GM18519 (cell line): ENCODE data around the gene HAUS8.
"Not testable (repeated sequence)": the region's sequence is repeated elsewhere in the genome, so short reads cannot be mapped to it uniquely, and the experiment has no call there.

Source experiments
- ATAC-seq: cut with Tn5 transposase; IDR thresholded peaks from one replicate; pipeline ENCODE4 v1.9.1; 2021; ENCODE audit warnings: mild to moderate bottlenecking, moderate library complexity; ENCODE audit not compliant: unreplicated experiment, low FRiP score

HAUS8 gene, protein sequence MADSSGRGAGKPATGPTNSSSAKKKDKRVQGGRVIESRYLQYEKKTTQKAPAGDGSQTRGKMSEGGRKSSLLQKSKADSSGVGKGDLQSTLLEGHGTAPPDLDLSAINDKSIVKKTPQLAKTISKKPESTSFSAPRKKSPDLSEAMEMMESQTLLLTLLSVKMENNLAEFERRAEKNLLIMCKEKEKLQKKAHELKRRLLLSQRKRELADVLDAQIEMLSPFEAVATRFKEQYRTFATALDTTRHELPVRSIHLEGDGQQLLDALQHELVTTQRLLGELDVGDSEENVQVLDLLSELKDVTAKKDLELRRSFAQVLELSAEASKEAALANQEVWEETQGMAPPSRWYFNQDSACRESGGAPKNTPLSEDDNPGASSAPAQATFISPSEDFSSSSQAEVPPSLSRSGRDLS

DNA sequence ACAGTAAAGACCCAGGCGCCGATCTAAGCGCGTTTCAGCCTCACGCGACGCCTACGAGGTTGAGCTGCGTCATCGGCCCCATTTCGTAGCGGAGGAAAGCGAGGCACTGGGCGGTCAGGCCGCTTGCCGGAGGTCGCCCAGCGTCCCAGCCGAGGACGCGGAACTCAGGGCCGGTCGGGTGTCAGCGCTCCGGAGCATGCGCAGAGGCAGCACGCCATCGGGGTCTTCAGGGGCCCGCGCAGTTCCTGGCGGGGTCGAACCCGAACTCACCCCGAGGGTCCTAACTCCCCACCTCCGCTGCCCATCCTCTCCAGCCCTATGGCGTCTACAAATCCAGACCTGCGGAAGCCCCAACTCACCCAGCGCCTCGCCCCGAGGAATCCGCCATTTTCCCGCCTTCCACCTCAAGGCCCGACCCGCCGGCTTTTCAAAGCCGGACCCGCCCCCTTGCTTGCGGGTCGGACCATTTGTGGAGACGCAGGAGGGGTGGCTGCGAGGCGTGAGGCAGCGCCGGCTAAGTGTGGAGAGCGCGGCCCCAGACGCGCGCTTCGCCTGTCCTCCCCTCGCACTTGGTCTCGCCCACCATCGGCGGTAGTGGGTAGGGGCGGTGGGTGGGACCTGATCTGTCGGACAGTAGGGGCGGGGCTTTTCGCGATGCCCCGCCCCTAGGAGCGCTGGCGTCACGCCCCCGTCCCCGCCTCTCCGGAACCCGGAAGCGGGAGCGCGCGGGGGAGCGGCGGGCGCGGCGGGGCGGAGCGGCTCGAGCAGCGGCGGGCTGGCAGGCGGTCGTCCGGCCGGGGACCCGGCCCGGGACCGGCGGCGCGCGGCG, at the start of gene HAUS8, which contains the start of gene MYO9B:
HAUS8 (minus strand) TSS at position 418 of the 829 bp plus-strand sequence; CDS start at position 388, 30 bp downstream.
MYO9B (plus strand) TSS at position 743 of the 829 bp plus-strand sequence. CDS start 25,941 bp downstream, outside the sequence.
- ATAC-seq = peak; percentile 82

DNA sequence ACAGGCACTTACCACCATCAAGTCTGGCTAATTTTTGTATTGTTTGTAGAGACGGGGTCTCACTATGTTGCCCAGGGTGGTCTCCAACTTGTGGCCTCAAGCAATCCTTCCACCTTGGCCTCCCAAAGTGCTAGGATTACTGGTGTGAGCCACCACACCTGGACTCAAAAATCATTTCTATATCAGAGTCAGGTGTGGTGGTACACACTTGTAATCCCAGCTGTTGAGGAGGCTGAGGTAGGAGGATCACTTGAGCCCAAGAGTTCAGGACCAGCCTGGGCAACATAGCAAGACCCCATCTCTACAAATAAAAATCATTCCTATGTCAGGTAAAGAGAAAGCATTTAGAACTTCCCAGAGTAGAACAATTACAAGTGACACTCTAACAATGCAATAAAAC, 48.8 kb upstream of the HAUS8 start:
- no peak for ATAC-seq

DNA sequence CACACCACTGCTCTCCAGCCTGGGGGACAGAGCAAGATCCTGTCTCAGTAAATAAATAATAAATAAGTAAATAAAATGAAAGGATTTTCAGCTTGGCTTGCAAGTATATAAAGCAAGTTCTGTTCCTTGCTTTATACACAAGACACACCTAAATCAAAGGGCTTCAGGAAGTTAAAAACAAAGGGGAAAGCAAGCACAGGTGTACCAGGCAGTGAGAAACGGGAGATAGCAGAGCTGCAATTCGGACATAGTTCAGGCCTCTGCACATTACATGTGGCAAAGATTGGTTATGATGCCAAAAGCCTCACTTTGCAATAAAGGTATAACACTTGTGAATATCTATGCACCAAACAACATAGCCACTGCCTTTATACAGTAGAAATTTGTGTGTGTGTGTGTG, 47.8 kb upstream of the HAUS8 start:
- ATAC-seq = no peak

DNA sequence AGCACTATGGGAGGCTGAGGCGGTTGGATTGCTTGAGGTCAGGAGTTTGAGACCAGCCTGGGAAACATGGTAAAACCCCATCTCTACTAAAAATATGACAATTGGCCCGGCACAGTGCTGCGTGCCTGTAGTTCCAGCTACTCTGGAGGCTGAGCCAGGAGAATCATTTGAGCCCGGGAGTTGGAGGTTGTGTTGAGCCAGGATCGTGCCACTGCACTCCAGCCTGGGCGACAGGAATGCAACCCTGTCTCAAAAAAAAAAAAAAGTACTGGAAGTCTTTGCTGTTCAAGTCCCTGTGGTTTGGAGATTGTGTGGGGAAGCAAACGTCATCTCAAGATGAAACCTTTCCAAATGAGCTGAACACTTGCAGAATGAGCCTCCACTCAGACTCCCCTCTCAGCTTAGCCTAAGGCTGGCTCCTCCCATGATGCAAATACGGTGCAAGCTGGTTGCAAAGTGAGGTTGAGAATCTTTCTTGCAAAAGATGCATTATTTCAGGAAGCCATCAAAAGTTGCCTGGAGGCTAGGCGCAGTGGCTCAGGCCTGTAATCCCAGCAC, 46.6 kb upstream of the HAUS8 start:
- ATAC-seq = no peak

DNA sequence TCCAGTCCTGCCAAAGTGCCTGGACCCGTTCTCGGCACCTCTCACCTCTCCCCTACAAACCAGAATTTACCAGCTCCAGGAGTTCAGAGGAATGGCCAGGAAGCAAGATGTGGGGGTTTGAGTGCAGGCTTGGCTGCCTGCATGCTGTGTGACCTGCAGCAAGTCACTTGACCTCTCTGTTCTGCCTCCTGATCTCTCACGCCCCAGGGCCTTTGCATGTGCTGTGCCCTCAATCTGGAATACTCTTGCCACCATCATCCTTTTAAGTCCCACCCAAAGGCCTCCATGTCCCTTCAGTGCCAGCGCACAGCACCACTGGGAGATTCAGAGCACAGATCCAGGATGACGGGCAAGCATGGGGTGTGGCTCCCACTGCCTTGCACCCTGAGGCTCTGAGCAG, 43.7 kb upstream of the HAUS8 start:
- no peak for ATAC-seq

DNA sequence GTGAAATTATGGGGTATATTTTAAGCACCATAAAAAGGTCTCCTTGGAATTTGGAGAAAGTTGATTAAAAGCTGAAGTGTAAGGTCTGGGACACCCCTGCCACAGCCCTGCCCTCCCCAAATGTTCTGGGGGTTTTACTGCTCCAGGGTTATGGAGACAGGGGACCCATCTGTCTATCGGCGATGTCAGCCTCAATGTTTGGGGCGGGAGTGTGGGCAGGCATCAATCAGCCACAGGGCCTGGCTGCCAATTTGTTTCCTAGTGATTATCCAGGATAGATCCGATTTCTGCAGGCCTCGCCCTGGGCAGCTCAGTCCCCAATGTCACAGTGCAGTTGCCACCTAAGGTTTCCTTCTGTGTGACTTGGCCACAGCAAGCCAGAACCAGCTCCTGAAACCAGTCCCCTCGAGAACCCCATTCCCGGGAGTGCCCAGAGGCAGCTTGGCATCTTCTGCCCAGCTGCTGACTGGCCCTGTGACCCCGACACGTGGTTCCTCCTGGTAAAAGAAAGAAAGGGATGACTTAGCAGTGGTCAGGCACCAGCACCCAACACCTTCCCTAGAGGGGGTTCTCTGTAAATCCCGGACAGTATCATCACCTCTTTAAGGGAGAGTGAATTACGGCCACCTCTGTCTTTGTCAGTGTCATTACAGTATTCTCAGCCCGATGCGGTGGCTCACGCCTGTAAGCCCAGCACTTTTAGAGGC, 41.9 kb upstream of the HAUS8 start:
- no peak for ATAC-seq

DNA sequence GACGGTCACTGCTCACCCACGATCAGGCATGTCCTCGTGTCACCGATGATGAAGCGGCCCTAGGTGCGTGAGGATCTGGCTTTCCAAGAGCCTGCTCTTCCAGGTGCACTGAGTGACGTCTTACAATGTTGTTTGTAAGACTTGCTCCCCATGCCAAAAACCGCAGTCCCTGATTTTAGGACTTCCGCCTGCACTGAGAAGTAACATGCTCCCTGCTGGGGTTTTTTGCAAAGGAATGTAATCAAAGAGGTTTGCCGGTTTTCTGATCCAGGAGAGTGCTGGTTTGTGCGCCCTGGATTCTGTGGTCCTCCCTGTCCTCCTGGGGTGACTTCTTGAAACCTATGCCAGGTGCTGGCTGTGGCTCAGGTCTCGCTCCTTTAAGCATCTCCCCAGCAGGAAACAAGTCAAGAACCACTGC, 39.2 kb upstream of the HAUS8 start:
- ATAC-seq = no peak

DNA sequence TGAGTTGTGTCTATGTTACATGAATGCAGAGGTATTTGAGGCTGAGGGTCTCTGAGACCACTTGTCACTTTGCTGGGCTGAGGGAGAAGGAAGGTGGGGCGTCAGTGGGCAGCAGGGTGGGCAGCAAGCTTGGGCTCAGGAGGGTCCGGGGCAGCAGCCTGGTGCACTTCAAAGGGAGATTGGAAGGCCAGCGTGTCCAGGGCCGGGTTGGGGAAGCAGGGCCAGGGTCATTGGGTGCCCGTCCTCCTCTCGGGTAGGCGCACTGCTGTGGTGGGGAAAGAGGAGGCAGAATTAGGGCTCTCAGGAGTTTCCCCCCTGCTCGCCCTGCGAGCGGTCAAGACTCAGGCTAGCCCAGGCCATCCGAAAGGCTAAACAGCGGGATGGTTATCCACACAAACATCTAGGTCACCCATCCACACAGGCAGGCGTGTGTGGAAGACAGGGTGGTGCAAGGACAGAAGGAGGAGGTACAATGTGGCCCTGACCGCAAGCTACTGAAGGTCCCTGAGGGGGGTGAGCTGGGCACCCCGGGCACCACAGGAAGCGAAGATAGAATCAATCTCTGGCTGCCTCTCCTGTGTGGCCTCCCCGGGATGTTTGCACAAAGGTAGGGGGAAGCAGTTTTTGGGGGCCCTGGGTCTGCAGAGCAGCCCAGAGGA, 38.0 kb upstream of the HAUS8 start:
- no peak for ATAC-seq

DNA sequence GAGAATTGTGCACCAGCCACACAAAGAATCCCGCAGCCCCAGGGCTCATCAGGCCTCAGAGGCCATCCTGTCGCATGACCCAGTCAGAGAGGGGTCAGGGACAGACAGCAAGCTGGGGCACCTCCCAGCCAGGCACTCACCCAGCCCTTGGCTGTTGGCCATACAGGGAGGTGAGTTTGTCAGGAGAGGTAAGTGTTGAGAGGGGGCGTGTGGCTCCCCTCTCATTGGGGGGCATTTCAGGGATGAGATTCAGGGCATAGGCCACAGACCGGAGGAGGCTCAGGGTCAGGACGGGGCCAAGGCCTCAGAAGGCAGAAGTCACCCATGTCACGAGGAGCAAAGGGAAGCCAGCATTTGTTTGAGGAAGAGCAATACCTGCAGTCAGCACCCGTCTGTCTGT, 37.4 kb upstream of the HAUS8 start:
- ATAC-seq = no peak

DNA sequence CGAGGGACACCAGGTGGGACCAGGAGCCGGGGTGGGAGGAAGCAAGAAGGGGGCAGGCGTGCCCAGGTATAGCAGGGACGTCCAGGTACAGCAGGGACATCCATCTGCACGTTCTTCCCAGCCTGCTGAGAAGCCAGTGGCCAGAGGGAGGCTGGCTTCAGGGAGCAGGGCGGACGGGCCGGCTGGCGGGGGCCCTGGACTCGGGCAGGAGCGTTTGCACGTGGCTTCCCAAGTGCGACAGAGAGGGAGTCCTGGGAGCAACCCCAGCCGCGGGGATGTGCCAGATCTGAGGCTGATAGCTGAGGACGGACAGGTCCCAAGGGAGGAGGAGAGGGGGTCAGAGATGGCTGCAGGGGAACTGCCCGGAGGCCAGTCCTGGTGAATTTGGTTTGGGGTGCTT, 37.0 kb upstream of the HAUS8 start:
- no peak for ATAC-seq

DNA sequence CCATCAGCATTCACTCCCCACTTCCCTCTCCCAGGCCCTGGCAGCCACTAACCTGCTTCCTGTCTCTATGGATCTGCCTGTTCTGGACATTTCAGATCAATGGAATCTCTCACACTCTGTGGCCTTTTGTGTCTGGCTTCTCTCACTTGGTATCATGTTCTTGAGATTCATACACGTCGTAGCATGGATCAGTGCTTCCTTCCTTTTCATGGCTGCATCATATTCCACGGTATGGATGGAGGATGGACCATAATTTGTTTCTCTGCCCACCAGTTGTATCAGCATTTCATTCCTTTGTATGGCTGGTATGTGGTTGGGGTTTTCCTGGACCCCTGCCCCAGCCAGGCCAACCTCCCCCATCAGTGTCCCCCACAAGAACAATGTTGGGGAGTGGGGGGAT, 36.5 kb upstream of the HAUS8 start:
- ATAC-seq = no peak

DNA sequence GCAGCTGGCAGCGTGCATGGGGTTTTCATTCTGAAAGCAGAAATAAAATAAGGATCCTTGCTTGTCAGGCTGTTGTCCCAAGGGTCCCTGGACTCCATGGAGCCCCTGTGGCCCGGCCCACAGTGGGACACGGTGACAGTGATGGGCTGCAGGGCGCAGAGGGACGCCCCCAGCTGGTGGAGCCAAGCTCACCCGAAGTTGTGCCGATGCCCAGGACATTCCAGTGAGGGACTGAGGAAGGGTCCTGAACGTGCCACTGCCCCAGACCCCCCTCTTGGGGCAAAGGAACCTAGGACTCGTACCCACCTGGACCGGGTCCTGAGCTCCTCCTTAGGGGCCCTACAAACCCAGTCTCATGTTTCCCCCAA, 35.3 kb upstream of the HAUS8 start:
- no peak for ATAC-seq

DNA sequence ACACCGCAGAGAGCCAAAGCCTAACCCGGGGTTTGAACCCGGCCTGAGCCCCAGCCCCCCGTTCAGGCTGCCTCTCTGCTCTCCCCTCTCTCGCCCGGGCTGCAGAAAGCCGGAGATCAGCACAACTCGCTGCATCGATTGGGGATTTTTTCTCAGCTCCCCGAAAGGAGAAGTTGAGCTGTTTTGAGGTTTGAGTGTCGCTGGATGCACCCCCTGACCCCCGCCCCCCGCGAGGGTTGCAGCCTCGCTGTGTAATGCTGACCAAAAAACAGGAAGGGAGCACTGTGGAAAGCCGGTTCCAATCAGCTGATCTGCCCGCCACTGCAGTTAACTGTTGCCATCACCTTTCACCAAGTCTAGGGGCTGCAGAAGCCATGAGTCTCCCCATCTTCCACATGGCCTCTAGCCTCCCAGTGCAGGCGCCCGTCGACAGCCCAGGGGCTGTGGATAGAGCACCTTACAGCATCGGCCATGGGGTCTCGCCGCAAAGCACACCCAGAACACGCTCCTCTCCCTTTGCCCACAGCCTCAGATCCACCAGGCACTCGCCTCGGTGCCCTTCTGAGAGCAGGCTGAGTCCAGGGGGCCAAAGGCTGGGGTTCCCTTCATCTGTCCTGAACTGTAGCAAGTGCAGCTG, 34.8 kb upstream of the HAUS8 start:
- ATAC-seq = no peak

DNA sequence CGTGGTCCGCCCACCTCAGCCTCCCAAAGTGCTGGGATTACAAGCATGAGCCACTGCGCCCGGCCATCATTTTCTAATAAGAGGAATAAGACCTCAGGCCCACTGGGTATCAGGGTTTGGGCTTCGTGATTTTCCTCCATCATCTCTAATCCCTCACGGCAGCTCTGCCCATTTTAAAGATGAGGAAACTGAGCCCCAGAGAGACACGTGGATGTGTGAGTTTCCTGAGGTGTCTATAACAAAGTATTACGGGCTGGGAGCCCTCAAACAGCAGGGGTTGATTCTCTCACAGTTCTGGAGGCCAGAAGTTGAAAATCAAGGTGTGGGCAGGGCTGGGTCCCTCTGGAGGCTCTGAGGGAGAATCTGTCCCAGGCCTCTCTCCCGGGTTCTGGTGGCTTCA, 34.0 kb upstream of the HAUS8 start:
- no peak for ATAC-seq

DNA sequence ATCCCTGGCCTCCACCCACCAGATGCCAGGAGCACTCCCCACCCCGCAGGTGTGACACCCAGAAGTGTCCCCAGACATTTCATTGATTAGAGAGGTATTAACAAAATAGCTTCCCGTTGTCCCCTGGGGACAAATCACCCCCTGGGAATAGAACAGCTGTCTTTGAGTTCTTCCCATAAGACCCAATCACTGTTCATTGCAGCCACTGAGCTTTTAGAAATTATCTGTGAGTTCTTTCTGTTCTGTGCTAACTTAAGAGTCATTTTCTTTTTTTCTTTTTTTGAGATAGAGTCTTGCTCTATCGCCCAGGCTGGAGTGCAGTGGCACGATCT, 33.2 kb upstream of the HAUS8 start:
- no peak for ATAC-seq

DNA sequence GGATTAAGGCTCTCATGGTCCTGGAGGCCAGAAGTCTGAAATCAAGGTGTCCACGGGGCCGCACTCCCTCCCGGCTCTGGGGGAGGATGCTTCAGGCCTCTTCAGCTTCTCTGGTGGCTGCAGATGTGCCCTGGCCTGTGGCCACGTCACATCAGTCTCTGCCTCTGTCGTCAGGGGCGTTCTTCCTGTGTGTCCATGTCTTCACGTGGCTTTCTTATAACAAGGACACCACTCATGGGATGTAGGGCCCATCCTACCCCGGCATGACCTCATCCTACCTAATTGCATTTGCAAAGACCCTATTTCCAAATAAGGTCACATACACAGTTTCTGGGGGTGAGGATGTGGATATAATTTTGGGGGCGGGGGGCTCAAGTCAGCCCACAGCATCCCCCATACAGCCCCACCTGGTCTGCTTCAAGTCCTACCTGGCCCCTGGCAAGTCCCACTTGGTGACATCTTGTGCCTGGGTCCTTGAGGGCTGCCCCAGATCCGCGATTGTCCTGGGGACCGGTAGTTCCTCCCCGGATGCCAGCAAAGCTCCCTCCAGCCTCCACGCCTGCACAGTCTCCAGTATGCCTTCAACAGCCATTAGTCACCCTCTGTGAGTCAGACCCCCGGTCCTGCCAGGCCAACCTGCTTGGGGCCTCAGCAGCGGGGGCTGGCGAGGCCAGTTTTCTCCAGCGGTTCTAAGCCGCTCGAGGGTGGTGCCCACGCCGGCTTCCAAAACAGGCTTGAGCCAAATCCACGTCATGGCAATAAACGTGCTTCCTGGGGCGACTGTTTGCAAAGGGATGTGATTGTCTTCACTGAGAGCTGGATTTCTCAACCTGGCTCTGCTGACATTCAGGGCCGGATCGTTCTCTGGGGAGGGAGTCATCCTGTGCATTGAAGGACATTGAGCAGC, 32.5 kb upstream of the HAUS8 start:
- no peak for ATAC-seq

DNA sequence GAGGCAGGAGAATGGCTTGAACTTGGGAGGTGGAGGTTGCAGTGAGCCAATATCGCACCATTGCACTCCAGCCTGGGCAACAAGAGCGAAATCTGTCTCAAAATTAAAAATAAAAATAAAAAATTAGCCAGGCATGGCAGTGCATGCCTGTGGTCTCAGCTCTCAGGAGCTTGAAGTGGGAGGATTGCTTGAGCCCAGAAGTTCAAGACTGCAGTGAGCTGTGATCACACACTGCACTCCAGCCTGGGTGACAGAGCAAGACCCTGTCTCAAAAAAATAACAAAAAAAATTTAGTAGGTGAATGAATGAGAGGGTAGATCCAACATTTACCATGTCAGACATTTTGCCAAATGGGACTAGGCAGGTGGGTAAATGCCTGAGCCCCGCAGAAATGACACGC, 31.7 kb upstream of the HAUS8 start:
- not testable (repeated sequence) for ATAC-seq

DNA sequence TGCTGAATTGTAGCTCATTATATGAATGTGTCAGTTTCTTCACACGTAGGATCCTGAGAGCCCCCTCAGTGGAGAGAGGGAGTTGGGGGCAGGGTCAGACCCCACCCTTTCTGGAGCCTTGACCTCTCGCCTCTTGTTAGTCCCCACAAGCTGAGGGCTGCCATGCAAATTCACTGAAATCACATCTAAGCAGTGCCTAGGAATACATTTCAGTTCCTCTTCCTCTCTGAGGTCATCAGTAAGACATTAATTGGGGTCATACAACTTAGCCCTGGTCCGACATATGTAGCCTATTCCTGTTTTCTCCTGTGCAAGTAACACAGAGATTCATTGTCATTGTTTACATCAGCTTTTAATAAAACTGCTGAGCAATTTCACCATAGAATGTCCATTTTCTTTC, 30.3 kb upstream of the HAUS8 start:
- no peak for ATAC-seq

DNA sequence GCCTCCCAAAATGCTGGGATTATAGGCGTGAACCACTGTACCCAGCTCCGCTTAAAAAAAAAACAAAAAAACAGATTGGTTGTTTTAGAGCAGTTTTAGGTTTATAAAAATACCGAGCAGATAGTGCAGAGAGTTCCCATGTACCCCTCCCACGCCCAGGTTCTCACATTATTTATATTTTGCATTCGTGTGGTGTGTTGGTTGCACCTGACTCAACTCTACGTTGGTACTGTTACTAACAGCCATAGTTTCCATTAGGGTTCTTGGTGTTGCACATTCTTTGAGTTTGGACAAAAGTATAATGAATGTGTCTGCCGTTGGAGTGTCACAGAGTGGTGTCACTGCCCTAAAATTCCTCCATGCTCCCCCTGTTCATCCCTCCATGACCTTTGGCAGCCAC, 29.4 kb upstream of the HAUS8 start:
- no peak for ATAC-seq
